Osteoblast (primary cell): ENCODE results near the gene WNT7B. TPM values are rescaled to one million over a fixed set of nuclear protein-coding genes. Genes with fewer than 3 reads are reported as not detected.

Source experiments
- DNase-seq: peaks from one replicate; pipeline ENCODE4 v3.0.0; 2011; ENCODE audit warnings: low spot score, mixed read lengths; ENCODE audit not compliant: insufficient read length; ENCODE audit errors: missing footprints
- H2AFZ ChIP-seq: 2 replicates; pipeline ENCODE4 v1.6.0; 2011; ENCODE audit warnings: mild to moderate bottlenecking, low read length
- H3K27ac ChIP-seq: 2 replicates; pipeline ENCODE4 v1.5.1; 2011; ENCODE audit warnings: mild to moderate bottlenecking, low read depth, low read length, moderate library complexity
- H3K27me3 ChIP-seq: 2 replicates; pipeline ENCODE4 v1.6.0; 2012; ENCODE audit warnings: mild to moderate bottlenecking, control low read depth, inconsistent platforms, low read length, moderate library complexity; ENCODE audit not compliant: insufficient read depth
- H3K36me3 ChIP-seq: 2 replicates; pipeline ENCODE4 v1.5.1; 2011; ENCODE audit warnings: mild to moderate bottlenecking, low read length, control low read depth, moderate library complexity; ENCODE audit not compliant: insufficient read depth
- H3K4me1 ChIP-seq: 2 replicates; pipeline ENCODE4 v1.5.1; 2011; ENCODE audit warnings: mild to moderate bottlenecking, low read length, control low read depth, moderate library complexity; ENCODE audit not compliant: insufficient read depth
- H3K4me2 ChIP-seq: 2 replicates; pipeline ENCODE4 v1.6.0; 2011; ENCODE audit warnings: mild to moderate bottlenecking, low read length; ENCODE audit not compliant: insufficient read depth
- H3K4me3 ChIP-seq: fragments of 200-600 bp; sonication (generic); 3 replicates; pipeline ENCODE4 v1.5.1; 2012; ENCODE audit warnings: mild to moderate bottlenecking, low read length, inconsistent platforms; ENCODE audit not compliant: insufficient read depth
- H3K79me2 ChIP-seq: 2 replicates; pipeline ENCODE4 v1.6.0; 2012; ENCODE audit warnings: mild to moderate bottlenecking, low read length, control low read depth, inconsistent platforms; ENCODE audit not compliant: insufficient read depth
- H3K9me3 ChIP-seq: 2 replicates; pipeline ENCODE4 v1.5.1; 2011; ENCODE audit warnings: low read depth, low read length, control low read depth
- H4K20me1 ChIP-seq: 2 replicates; pipeline ENCODE4 v1.6.0; 2012; ENCODE audit warnings: mild to moderate bottlenecking, low read length, control low read depth; ENCODE audit not compliant: insufficient read depth
- total RNA-seq: library from RNA; depleted of rRNA; stranded (reverse); fragments of >200 nt; gene quantifications from 2 replicates; pipeline ENCODE4 v1.2.3, GENCODE V29; 2012
- TF ChIP-seq, protein P1 (sequence below): IDR thresholded peaks from 2 replicates; pipeline ENCODE4 v1.5.1; 2011; ENCODE audit warnings: mild to moderate bottlenecking, low read depth, low read length, moderate library complexity; ENCODE audit errors: extremely low read depth

WNT7B gene
- total RNA-seq, 1 donor: not detected

DNA sequence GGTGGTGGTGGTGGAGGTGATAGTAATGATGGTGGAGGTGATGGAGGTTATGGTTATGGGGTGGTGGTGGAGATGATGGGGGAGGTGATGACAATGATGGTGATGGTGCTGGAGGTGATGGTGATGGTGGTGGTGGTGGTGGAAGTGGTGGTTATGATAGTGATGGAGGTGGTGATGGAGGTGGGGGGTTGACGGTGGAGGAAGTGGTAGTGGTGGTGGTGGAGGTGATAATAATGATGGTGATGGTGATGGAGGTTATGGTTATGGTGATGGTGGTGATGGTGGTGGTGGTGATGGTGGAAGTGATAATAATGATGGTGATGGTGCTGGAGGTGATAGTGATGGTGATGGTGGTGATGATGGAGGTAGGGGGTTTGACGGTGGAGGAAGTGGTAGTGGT, 16.9 kb upstream of the WNT7B start:
- DNase-seq: no peak
- H3K4me2 ChIP-seq: no peak overlapping the region
- TF ChIP-seq, protein P1, sequence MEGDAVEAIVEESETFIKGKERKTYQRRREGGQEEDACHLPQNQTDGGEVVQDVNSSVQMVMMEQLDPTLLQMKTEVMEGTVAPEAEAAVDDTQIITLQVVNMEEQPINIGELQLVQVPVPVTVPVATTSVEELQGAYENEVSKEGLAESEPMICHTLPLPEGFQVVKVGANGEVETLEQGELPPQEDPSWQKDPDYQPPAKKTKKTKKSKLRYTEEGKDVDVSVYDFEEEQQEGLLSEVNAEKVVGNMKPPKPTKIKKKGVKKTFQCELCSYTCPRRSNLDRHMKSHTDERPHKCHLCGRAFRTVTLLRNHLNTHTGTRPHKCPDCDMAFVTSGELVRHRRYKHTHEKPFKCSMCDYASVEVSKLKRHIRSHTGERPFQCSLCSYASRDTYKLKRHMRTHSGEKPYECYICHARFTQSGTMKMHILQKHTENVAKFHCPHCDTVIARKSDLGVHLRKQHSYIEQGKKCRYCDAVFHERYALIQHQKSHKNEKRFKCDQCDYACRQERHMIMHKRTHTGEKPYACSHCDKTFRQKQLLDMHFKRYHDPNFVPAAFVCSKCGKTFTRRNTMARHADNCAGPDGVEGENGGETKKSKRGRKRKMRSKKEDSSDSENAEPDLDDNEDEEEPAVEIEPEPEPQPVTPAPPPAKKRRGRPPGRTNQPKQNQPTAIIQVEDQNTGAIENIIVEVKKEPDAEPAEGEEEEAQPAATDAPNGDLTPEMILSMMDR: no peak
- peaks cover 3% of the 10 kb centered on the region for H3K27me3 ChIP-seq
- no peak overlapping the region for H2AFZ ChIP-seq
- no peak overlapping the region for H3K4me3 ChIP-seq
- H3K27ac ChIP-seq: no peak overlapping the region
- H3K9me3 ChIP-seq: no peaks in the 10 kb centered on the region
- peaks cover 28% of the 10 kb centered on the region for H3K79me2 ChIP-seq
- H3K36me3 ChIP-seq: no peaks in the 10 kb centered on the region
- H4K20me1 ChIP-seq: peaks cover 8% of the 10 kb centered on the region
- peaks cover 29% of the 10 kb centered on the region for H3K4me1 ChIP-seq

DNA sequence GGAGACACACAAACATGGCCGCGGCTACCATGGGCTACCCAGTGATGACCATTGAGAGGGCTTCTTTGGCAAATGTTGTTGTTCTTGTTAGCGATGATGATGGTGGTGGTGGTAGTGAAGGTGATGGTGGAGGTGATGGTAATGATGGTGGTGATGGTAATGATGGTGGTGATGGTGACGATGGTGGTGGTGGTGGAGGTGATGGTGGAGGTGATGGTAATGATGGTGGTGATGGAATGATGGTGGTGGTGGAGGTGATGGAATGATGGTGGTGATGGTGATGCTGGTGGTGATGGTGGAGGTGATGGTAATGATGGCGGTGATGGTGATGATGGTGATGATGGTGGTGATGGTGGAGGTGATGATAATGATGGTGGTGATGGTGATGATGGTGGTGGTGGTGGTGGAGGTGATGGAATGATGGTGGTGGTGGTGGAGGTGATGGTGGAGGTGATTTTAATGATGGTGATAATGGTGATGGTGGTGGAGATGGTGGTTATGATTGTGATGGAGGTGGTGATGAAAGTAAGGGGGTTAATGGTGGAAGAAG, 16.3 kb upstream of the WNT7B start:
- no peak overlapping the region for H3K27ac ChIP-seq
- no peak overlapping the region for H3K4me2 ChIP-seq
- H2AFZ ChIP-seq: no peak overlapping the region
- H3K27me3 ChIP-seq: peaks cover 8% of the 10 kb centered on the region
- no peaks in the 10 kb centered on the region for H3K9me3 ChIP-seq
- no peaks in the 10 kb centered on the region for H3K36me3 ChIP-seq
- TF ChIP-seq, protein P1: no peak
- H3K4me1 ChIP-seq: peaks cover 28% of the 10 kb centered on the region
- DNase-seq: no peak
- peaks cover 28% of the 10 kb centered on the region for H3K79me2 ChIP-seq
- peaks cover 8% of the 10 kb centered on the region for H4K20me1 ChIP-seq
- no peak overlapping the region for H3K4me3 ChIP-seq

DNA sequence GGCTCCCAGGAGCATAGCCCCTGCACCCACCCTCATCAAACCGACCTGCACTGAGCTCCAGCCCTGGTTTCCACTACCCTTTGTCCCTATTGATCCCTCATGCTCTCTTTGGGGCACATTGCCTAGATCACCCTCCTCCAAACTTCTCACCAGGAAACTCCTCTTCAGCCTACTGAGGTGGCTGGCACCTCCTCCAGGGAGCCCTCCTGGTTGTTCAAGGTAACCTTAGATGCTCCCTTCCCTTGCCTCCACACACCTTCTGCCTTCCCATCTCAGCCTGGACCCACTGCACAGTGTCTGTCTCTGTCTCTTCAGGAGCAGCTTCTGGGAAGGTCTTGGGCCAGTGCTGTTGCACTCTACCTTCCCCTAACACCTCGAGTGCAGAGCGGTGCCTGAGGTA, 15.8 kb upstream of the WNT7B start:
- no peaks in the 10 kb centered on the region for H3K9me3 ChIP-seq
- peaks cover 8% of the 10 kb centered on the region for H3K27me3 ChIP-seq
- H3K27ac ChIP-seq: no peak overlapping the region
- no peak overlapping the region for H2AFZ ChIP-seq
- H3K36me3 ChIP-seq: no peaks in the 10 kb centered on the region
- TF ChIP-seq, protein P1: no peak
- no peak overlapping the region for H3K4me3 ChIP-seq
- H3K4me1 ChIP-seq: peaks cover 23% of the 10 kb centered on the region
- H4K20me1 ChIP-seq: peaks cover 8% of the 10 kb centered on the region
- H3K4me2 ChIP-seq: no peak overlapping the region
- peak; percentile 37 for DNase-seq
- H3K79me2 ChIP-seq: peaks cover 28% of the 10 kb centered on the region

DNA sequence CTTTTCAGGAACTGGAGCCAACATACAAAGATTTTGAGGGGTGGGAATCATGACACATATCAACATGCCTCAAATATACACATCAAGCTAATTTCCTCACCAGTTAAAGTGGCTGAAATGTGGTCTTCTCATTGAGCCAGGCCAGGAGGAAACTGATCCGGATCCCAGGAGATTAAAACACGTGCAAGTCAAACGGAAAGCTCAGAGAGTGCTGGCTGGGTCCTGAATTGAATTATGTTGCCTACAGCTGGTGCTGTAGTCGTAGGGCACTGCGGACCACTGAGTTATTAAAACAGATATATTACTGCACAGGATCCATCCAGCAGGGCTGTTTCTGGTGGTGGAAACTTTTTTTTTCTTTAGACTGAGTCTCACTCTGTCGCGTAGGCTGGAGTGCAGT, 14.1 kb upstream of the WNT7B start:
- Histone ChIP-seq H3K4me1 (peaks cover 9% of the 10 kb centered on the region), H2AFZ (no peak overlapping the region), H3K27me3 (peaks cover 10% of the 10 kb centered on the region), H3K79me2 (peaks cover 16% of the 10 kb centered on the region), H3K36me3 (no peaks in the 10 kb centered on the region), H3K4me3 (no peak overlapping the region), H3K9me3 (peaks cover 1% of the 10 kb centered on the region), H3K4me2 (no peak overlapping the region), H3K27ac (no peak overlapping the region), H4K20me1 (peaks cover 8% of the 10 kb centered on the region)
- TF ChIP-seq, protein P1: no peak
- peak; percentile 26 for DNase-seq
